NCI-H82 (cell line): ENCODE measurements around the gene MPDU1.

Experiments
- DNase-seq: peaks from one replicate; lab custom pipeline; 2025; lab: John Stamatoyannopoulos, UW

The MPDU1 gene

GRCh38 chr17:7560172-7561027 lies 23.3 kb upstream of the MPDU1 start:
- peak; percentile 83 for DNase-seq

GRCh38 chr17:7561028-7561575 lies 22.6 kb upstream of the MPDU1 start:
- DNase-seq, result peak; percentile 94

- peak; percentile 96 for DNase-seq
Observed at GRCh38 chr17:7561589-7562207, 22.0 kb upstream of the MPDU1 start, which contains the start of gene SENP3. Gene SENP3, plus strand, starts transcription at chr17:7561919. Its CDS starts 1,158 bp downstream, at chr17:7563077.

- peak; percentile 63 for DNase-seq
Observed at GRCh38 chr17:7562208-7562605, 21.4 kb upstream of the MPDU1 start.

- DNase-seq, result peak; percentile 28
Observed at GRCh38 chr17:7563115-7563869, 20.4 kb upstream of the MPDU1 start.

GRCh38 chr17:7569571-7569970 lies 14.1 kb upstream of the MPDU1 start:
- no peak for DNase-seq

- no peak for DNase-seq
Observed at GRCh38 chr17:7570351-7570750, 13.3 kb upstream of the MPDU1 start.

- DNase-seq, result no peak
Observed at GRCh38 chr17:7572338-7572587, 11.4 kb upstream of the MPDU1 start.

GRCh38 chr17:7572588-7573323 lies 10.9 kb upstream of the MPDU1 start:
- DNase-seq, result peak; percentile 100

- DNase-seq, result peak; percentile 94
Observed at GRCh38 chr17:7573324-7574080, 10.2 kb upstream of the MPDU1 start.

GRCh38 chr17:7574176-7574953 lies 9.3 kb upstream of the MPDU1 start:
- DNase-seq, result peak; percentile 43

GRCh38 chr17:7575481-7575883 lies 8.2 kb upstream of the MPDU1 start:
- DNase-seq, result no peak

GRCh38 chr17:7575959-7576358 lies 7.7 kb upstream of the MPDU1 start:
- no peak for DNase-seq

GRCh38 chr17:7576432-7576937 lies 7.2 kb upstream of the MPDU1 start:
- DNase-seq, result no peak

GRCh38 chr17:7577327-7578199 lies 6.1 kb upstream of the MPDU1 start:
- peak; percentile 43 for DNase-seq

- DNase-seq, result peak; percentile 92
Observed at GRCh38 chr17:7579001-7579833, 4.4 kb upstream of the MPDU1 start, which contains the start of gene CD68. Gene CD68, plus strand, starts transcription at chr17:7579638. Its CDS starts 40 bp downstream, at chr17:7579678.

- peak; percentile 74 for DNase-seq
Observed at GRCh38 chr17:7579834-7580603, 3.6 kb upstream of the MPDU1 start.
